HEK293 (cell line): ENCODE data around the gene DDIT3.

Experiments used
- CTCF ChIA-PET: fragments of 350-600 bp; formaldehyde crosslinking; extraction: SDS; loops from one replicate; lab custom pipeline; 2021; ENCODE audit warnings: antibody characterized with exemption; lab: Yijun Ruan, JAX
- POLR2A ChIA-PET: fragments of 300-600 bp; formaldehyde crosslinking; extraction: SDS; loops from one replicate; lab custom pipeline; 2020; ENCODE audit warnings: antibody characterized with exemption, inconsistent platforms; lab: Yijun Ruan, JAX
- H3K27ac ChIP-seq: fragments of 200-500 bp; sonication (Bioruptor generic); 2 replicates; pipeline ENCODE4 v1.5.1; 2014; ENCODE audit warnings: low read depth, low read length, control low read depth, inconsistent platforms; ENCODE audit errors: extremely low read depth
- H3K36me3 ChIP-seq, 2 experiments: fragments of 200-500 bp in 1 of 2; sonication (Bioruptor generic) in 1 of 2; 1 replicate in 1 of 2; 2 replicates in 1 of 2; pipeline ENCODE4 v1.5.1; 2014 to 2017; ENCODE audit warnings: inconsistent platforms in 2 of 2, low read length in 2 of 2; ENCODE audit not compliant: control insufficient read depth in 2 of 2, insufficient read depth in 1 of 2
- H3K4me1 ChIP-seq: fragments of 200-500 bp; sonication (Bioruptor generic); 2 replicates; pipeline ENCODE4 v1.5.1; 2014; ENCODE audit warnings: mild to moderate bottlenecking, low read length, inconsistent platforms; ENCODE audit not compliant: control insufficient read depth, insufficient read depth
- H3K4me3 ChIP-seq: 2 replicates; pipeline ENCODE4 v1.5.1; 2011; ENCODE audit warnings: low read depth, mild to moderate bottlenecking, control low read depth, low read length, moderate library complexity
- H3K9me3 ChIP-seq: fragments of 200-500 bp; sonication (Bioruptor generic); 2 replicates; pipeline ENCODE4 v1.5.1; 2014; ENCODE audit warnings: low read depth, low read length, inconsistent platforms; ENCODE audit not compliant: control insufficient read depth, insufficient read depth
- GLIS1 ChIP-seq: fragments of 450-650 bp; formaldehyde crosslinking; IDR thresholded peaks from 2 replicates; pipeline ENCODE4 v1.5.1; 2016; ENCODE audit warnings: missing biosample characterization, missing genetic modification characterization
- GLIS2 ChIP-seq: fragments of 450-650 bp; formaldehyde crosslinking; IDR thresholded peaks from 2 replicates; pipeline ENCODE4 v1.5.1; 2016; ENCODE audit warnings: missing biosample characterization, missing genetic modification characterization
- MZF1 ChIP-seq: fragments of 450-650 bp; formaldehyde crosslinking; IDR thresholded peaks from 2 replicates; pipeline ENCODE4 v1.5.1; 2017; ENCODE audit warnings: missing biosample characterization, missing genetic modification characterization, borderline replicate concordance
- OVOL3 ChIP-seq: fragments of 450-650 bp; formaldehyde crosslinking; IDR thresholded peaks from 2 replicates; pipeline ENCODE4 v1.5.1; 2016; ENCODE audit warnings: missing biosample characterization, missing genetic modification characterization
- SALL2 ChIP-seq: fragments of 450-650 bp; formaldehyde crosslinking; IDR thresholded peaks from 2 replicates; pipeline ENCODE4 v1.5.0; 2017; ENCODE audit warnings: missing biosample characterization, mild to moderate bottlenecking, missing genetic modification characterization, borderline replicate concordance
- ZNF132 ChIP-seq: fragments of 450-650 bp; formaldehyde crosslinking; IDR thresholded peaks from 2 replicates; pipeline ENCODE4 v1.5.1; 2017; ENCODE audit warnings: missing biosample characterization, missing genetic modification characterization, borderline replicate concordance
- ZNF169 ChIP-seq: fragments of 450-650 bp; formaldehyde crosslinking; IDR thresholded peaks from 2 replicates; pipeline ENCODE4 v1.5.1; 2016; ENCODE audit warnings: missing biosample characterization, missing genetic modification characterization
- ZNF202 ChIP-seq: fragments of 450-650 bp; formaldehyde crosslinking; IDR thresholded peaks from 2 replicates; pipeline ENCODE4 v1.5.1; 2016; ENCODE audit warnings: missing biosample characterization, missing genetic modification characterization, borderline replicate concordance
- ZNF239 ChIP-seq: fragments of 450-650 bp; formaldehyde crosslinking; IDR thresholded peaks from 2 replicates; pipeline ENCODE4 v1.5.1; 2016; ENCODE audit warnings: missing biosample characterization, missing genetic modification characterization
- ZNF311 ChIP-seq: fragments of 450-650 bp; formaldehyde crosslinking; IDR thresholded peaks from 2 replicates; pipeline ENCODE4 v1.5.1; 2017; ENCODE audit warnings: missing biosample characterization, missing genetic modification characterization, borderline replicate concordance
- ZNF624 ChIP-seq: fragments of 450-650 bp; formaldehyde crosslinking; IDR thresholded peaks from 2 replicates; pipeline ENCODE4 v1.5.1; 2017; ENCODE audit warnings: missing biosample characterization, missing genetic modification characterization
- ZNF747 ChIP-seq: fragments of 450-650 bp; formaldehyde crosslinking; IDR thresholded peaks from 2 replicates; pipeline ENCODE4 v1.5.1; 2016; ENCODE audit warnings: missing biosample characterization, missing genetic modification characterization
- ZXDB ChIP-seq: fragments of 450-650 bp; formaldehyde crosslinking; IDR thresholded peaks from 2 replicates; pipeline ENCODE4 v1.5.1; 2016; ENCODE audit warnings: missing biosample characterization, missing genetic modification characterization
- TF ChIP-seq, protein P1 (sequence below): fragments of 450-650 bp; IDR thresholded peaks from 2 replicates; pipeline ENCODE4 v1.5.1; 2018; ENCODE audit warnings: missing biosample characterization, mild to moderate bottlenecking, missing genetic modification characterization
- TF ChIP-seq, protein P2 (sequence below): fragments of 450-650 bp; formaldehyde crosslinking; IDR thresholded peaks from 2 replicates; pipeline ENCODE4 v1.5.1; 2016; ENCODE audit warnings: missing biosample characterization, missing genetic modification characterization
- TF ChIP-seq, protein P3 (sequence below): fragments of 450-650 bp; formaldehyde crosslinking; IDR thresholded peaks from 2 replicates; pipeline ENCODE4 v1.5.1; 2016; ENCODE audit warnings: missing biosample characterization, missing genetic modification characterization
- TF ChIP-seq, protein P4 (sequence below): fragments of 450-650 bp; formaldehyde crosslinking; IDR thresholded peaks from 2 replicates; pipeline ENCODE4 v1.5.1; 2016; ENCODE audit warnings: missing biosample characterization, missing genetic modification characterization
- TF ChIP-seq, protein P5 (sequence below): fragments of 450-650 bp; formaldehyde crosslinking; IDR thresholded peaks from 2 replicates; pipeline ENCODE4 v1.5.1; 2017; ENCODE audit warnings: missing biosample characterization, missing genetic modification characterization
- TF ChIP-seq, protein P6 (sequence below): fragments of 450-650 bp; formaldehyde crosslinking; optimal IDR thresholded peaks from 2 replicates; pipeline ENCODE3; 2016; ENCODE audit warnings: missing biosample characterization, mild to moderate bottlenecking, missing genetic modification characterization

The DDIT3 gene

DNA sequence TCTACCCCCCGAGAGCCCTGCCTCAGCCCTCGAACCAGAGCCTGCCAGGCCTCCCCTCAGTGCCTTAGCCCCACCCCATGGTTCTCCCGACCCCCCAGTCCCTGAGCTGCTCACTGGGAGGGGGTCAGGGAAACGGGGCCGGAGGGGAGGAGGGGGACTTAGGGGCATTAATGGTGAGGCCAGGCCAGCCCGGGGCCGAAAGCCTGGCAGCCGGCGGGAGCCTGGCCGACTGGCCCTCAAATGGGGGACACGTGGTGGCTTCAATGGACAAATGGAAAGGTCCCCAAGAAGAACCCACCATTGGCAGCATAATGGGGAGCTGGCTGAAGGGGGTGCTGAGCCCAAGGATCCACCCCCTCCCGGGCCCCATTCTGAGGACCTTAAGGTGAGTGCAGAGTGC is 7.9 kb upstream of the DDIT3 start:
- TF ChIP-seq ZNF624 (no peak), GLIS2 (tag by site-specific recombination) (peak; percentile 0; the same call in 1 of the 2 replicates)
- H3K27ac ChIP-seq = no peak overlapping the region
- ChIA-PET POLR2A (interaction anchor here (0.6 kb wide), 2 partner anchors 10 to 17 kb away, joined by 3 read pairs; no protein-coding TSS in a partner anchor), CTCF (no interaction called here)
- no peaks in the 10 kb centered on the region for H3K4me1 ChIP-seq
- no peak overlapping the region for H3K4me3 ChIP-seq
- no peaks in the 10 kb centered on the region for H3K9me3 ChIP-seq
- peaks cover 14 to 91% of the 10 kb centered on the region in 2 experiments; a peak in 2 of 3 replicates for H3K36me3 ChIP-seq

DNA sequence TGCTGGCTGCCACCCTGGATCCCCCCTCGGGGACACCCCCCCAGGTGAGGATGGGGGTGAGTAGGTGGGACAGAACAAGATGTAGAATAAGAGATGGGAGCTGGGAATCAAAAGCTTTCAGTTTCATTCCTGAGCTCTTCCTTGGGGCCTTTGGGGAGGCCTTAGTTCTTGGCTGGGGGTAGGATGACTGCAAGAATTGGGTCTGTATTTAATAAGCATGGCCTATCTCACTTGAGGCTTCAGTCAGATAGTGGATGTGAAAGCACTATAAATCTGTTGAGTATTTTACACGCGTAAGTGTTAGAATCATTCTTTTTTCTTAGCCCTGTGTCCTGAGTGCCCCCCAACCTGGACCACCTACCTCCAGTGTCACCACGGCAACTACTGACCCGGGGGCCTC is 6.9 kb upstream of the DDIT3 start:
- POLR2A ChIA-PET = interaction anchor here (1.4 kb wide), 1 partner anchor 10 kb away, joined by 4 read pairs; no protein-coding TSS in a partner anchor
- Histone ChIP-seq H3K4me1 (no peaks in the 10 kb centered on the region; the same call in 1 of the 2 replicates), H3K27ac (no peak overlapping the region), H3K9me3 (no peaks in the 10 kb centered on the region), H3K4me3 (no peak overlapping the region), H3K36me3 (peaks cover 8 to 81% of the 10 kb centered on the region in 2 experiments; a peak in 1 of 3 replicates)
- CTCF ChIA-PET = interaction anchor here (0.7 kb wide), 1 partner anchor 208 kb away, joined by 3 read pairs; no protein-coding TSS in a partner anchor
- TF ChIP-seq ZXDB (no peak), ZNF624 (no peak), GLIS2 (tag by site-specific recombination) (peak; percentile 8; the same call in 1 of the 2 replicates), OVOL3 (tag by site-specific recombination) (no peak), ZNF132 (no peak), ZNF202 (no peak), ZNF169 (tag by site-specific recombination) (no peak), GLIS1 (tag by site-specific recombination) (peak; percentile 91)
- TF ChIP-seq, protein P1, sequence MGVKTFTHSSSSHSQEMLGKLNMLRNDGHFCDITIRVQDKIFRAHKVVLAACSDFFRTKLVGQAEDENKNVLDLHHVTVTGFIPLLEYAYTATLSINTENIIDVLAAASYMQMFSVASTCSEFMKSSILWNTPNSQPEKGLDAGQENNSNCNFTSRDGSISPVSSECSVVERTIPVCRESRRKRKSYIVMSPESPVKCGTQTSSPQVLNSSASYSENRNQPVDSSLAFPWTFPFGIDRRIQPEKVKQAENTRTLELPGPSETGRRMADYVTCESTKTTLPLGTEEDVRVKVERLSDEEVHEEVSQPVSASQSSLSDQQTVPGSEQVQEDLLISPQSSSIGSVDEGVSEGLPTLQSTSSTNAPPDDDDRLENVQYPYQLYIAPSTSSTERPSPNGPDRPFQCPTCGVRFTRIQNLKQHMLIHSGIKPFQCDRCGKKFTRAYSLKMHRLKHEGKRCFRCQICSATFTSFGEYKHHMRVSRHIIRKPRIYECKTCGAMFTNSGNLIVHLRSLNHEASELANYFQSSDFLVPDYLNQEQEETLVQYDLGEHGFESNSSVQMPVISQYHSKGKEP (tag by site-specific recombination) = no peak
- TF ChIP-seq, protein P2, sequence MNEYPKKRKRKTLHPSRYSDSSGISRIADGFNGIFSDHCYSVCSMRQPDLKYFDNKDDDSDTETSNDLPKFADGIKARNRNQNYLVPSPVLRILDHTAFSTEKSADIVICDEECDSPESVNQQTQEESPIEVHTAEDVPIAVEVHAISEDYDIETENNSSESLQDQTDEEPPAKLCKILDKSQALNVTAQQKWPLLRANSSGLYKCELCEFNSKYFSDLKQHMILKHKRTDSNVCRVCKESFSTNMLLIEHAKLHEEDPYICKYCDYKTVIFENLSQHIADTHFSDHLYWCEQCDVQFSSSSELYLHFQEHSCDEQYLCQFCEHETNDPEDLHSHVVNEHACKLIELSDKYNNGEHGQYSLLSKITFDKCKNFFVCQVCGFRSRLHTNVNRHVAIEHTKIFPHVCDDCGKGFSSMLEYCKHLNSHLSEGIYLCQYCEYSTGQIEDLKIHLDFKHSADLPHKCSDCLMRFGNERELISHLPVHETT (tag by site-specific recombination) = no peak
- TF ChIP-seq, all 188 proteins: peak for 2

DNA sequence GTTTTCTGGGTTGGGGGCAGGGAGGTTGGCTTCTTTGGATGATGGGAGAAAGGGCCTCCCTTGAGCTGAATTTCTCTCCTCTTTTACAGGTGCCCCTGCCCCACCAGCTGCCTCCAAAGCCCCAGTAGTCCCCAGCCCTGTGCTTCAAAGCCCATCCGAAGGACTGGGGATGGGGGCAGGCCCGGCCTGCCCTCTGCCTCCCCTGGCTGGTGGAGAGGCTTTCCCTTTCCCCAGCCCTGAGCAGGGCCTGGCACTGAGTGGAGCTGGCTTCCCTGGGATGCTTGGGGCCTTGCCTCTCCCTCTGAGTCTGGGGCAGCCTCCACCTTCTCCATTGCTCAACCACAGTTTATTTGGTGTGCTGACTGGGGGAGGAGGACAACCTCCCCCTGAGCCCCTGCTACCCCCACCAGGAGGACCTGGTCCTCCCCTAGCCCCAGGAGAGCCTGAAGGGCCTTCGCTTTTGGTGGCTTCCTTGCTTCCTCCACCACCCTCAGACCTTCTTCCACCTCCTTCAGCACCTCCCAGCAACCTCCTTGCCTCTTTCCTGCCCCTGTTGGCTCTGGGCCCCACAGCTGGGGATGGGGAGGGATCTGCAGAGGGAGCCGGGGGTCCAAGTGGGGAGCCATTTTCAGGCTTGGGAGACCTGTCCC is 6.3 kb upstream of the DDIT3 start:
- Histone ChIP-seq H3K4me3 (no peak overlapping the region), H3K27ac (no peak overlapping the region), H3K36me3 (peaks cover 8 to 75% of the 10 kb centered on the region in 2 experiments; a peak in 1 of 3 replicates), H3K4me1 (peaks cover 6% of the 10 kb centered on the region), H3K9me3 (no peaks in the 10 kb centered on the region)
- POLR2A ChIA-PET = interaction anchor here (1.4 kb wide), 1 partner anchor 9 kb away, joined by 4 read pairs; no protein-coding TSS in a partner anchor
- CTCF ChIA-PET = interaction anchor here (0.7 kb wide), 1 partner anchor 209 kb away, joined by 3 read pairs; no protein-coding TSS in a partner anchor
- TF ChIP-seq, protein P3, sequence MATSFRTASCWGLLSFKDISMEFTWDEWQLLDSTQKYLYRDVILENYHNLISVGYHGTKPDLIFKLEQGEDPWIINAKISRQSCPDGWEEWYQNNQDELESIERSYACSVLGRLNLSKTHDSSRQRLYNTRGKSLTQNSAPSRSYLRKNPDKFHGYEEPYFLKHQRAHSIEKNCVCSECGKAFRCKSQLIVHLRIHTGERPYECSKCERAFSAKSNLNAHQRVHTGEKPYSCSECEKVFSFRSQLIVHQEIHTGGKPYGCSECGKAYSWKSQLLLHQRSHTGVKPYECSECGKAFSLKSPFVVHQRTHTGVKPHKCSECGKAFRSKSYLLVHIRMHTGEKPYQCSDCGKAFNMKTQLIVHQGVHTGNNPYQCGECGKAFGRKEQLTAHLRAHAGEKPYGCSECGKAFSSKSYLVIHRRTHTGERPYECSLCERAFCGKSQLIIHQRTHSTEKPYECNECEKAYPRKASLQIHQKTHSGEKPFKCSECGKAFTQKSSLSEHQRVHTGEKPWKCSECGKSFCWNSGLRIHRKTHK = no peak
- TF ChIP-seq, protein P4, sequence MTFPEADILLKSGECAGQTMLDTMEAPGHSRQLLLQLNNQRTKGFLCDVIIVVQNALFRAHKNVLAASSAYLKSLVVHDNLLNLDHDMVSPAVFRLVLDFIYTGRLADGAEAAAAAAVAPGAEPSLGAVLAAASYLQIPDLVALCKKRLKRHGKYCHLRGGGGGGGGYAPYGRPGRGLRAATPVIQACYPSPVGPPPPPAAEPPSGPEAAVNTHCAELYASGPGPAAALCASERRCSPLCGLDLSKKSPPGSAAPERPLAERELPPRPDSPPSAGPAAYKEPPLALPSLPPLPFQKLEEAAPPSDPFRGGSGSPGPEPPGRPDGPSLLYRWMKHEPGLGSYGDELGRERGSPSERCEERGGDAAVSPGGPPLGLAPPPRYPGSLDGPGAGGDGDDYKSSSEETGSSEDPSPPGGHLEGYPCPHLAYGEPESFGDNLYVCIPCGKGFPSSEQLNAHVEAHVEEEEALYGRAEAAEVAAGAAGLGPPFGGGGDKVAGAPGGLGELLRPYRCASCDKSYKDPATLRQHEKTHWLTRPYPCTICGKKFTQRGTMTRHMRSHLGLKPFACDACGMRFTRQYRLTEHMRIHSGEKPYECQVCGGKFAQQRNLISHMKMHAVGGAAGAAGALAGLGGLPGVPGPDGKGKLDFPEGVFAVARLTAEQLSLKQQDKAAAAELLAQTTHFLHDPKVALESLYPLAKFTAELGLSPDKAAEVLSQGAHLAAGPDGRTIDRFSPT (tag by site-specific recombination) = no peak
- no peak for TF ChIP-seq ZNF747 (tag by site-specific recombination)
- TF ChIP-seq, protein P5, sequence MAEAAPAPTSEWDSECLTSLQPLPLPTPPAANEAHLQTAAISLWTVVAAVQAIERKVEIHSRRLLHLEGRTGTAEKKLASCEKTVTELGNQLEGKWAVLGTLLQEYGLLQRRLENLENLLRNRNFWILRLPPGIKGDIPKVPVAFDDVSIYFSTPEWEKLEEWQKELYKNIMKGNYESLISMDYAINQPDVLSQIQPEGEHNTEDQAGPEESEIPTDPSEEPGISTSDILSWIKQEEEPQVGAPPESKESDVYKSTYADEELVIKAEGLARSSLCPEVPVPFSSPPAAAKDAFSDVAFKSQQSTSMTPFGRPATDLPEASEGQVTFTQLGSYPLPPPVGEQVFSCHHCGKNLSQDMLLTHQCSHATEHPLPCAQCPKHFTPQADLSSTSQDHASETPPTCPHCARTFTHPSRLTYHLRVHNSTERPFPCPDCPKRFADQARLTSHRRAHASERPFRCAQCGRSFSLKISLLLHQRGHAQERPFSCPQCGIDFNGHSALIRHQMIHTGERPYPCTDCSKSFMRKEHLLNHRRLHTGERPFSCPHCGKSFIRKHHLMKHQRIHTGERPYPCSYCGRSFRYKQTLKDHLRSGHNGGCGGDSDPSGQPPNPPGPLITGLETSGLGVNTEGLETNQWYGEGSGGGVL (tag by site-specific recombination) = peak; percentile 68
- no peak for TF ChIP-seq SALL2 (tag by site-specific recombination)
- no peak for TF ChIP-seq MZF1
- peak; percentile 85 for TF ChIP-seq GLIS1 (tag by site-specific recombination)
- TF ChIP-seq ZNF311 (tag by site-specific recombination) = no peak
- TF ChIP-seq, protein P6, sequence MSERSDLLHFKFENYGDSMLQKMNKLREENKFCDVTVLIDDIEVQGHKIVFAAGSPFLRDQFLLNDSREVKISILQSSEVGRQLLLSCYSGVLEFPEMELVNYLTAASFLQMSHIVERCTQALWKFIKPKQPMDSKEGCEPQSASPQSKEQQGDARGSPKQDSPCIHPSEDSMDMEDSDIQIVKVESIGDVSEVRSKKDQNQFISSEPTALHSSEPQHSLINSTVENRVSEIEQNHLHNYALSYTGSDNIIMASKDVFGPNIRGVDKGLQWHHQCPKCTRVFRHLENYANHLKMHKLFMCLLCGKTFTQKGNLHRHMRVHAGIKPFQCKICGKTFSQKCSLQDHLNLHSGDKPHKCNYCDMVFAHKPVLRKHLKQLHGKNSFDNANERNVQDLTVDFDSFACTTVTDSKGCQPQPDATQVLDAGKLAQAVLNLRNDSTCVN (tag by site-specific recombination) = no peak
- TF ChIP-seq ZNF239 = no peak
